PC-9 (cell line): ENCODE measurements around the gene TRIM44.

Experiments used
- CTCF ChIP-seq: fragments of 200-600 bp; sonication (generic); conservative IDR thresholded peaks from 2 replicates; pipeline ENCODE4 v1.6.1; 2017; ENCODE audit warnings: mixed run types, antibody characterized with exemption, mild to moderate bottlenecking, moderate library complexity
- EZH2 ChIP-seq: fragments of 200-600 bp; sonication (generic); IDR thresholded peaks from 2 replicates; pipeline ENCODE4 v1.8.0; 2017; ENCODE audit warnings: antibody characterized with exemption, low read depth

- no peak for TF ChIP-seq EZH2
- TF ChIP-seq CTCF = no peak
These were observed 194.2 kb downstream of the TRIM44 start for GRCh38 chr11:35856756-35857155.
